Measurements from ENCODE around the gene BCL10.

Gene BCL10

DNA sequence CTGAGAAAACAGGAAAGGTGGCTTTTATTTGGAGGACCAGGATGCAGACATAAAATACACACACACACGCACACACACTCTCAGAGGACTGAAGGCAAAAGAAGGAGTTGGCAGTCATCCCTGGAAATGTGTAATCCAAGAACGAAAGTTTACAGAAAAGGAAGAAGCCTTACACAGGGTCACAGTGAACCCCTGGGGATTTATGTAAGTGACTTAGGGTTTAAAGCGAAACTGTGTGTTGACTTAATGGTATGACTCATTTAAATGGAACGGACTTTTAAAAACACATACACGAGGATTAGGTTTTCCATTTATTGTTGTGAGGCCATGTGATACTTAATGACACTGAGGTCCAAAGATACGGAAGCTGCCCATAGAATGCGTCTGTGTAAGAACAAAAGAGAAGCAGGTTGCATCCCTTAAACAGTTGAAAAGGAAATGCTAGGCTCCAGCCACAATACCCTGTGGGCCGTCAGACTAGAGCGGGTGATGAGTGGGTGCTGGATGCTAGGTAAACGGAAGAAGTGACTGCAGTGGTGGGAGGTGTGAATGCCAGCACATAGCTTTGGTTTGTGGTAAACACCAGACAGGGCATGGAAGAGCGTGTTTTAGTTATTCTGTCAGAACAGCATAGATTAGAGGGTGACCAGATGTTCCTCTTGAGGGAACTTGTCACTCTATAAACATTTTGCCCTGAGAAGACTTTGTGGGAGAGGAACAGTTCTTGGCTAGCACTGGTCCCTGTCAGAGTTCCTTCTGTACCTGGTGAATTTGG, 21.6 kb upstream of the BCL10 start:
- peak; percentile 43 for DNase-seq

DNA sequence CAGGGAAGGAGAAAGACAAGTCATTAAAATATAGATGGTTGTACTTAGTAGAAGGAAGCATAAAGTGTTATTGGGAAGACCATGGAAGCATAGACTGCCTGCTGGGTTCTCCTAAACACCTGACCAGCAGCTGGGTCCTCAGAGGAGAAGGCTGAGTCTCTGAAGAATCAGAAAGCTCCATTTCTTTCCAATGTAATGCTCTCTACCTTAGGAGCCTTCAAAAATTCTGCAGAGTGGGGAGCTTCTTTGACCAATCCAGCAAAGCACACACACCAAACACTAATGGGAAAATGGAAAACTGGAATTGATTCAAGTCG, 21.1 kb upstream of the BCL10 start:
- no peak for DNase-seq

DNA sequence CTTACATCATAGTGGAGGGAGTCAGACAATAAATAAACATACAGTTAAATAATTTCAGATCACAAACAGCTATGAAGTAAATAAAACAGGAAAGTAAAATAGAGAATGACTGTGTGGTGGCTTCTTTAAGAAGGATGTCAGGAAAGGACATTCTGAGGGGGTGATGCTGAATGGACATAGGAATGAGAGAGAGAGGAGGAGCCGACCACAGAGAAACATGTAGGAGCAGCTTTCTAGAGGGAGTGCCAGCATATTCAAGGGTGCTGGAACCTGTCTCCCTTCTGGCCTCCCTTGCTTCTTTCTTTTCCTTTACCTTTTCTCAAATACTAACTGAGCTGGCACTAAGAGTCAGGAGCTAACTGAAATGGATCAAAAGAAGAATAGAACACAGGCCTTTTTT, 20.5 kb upstream of the BCL10 start:
- no peak for DNase-seq

DNA sequence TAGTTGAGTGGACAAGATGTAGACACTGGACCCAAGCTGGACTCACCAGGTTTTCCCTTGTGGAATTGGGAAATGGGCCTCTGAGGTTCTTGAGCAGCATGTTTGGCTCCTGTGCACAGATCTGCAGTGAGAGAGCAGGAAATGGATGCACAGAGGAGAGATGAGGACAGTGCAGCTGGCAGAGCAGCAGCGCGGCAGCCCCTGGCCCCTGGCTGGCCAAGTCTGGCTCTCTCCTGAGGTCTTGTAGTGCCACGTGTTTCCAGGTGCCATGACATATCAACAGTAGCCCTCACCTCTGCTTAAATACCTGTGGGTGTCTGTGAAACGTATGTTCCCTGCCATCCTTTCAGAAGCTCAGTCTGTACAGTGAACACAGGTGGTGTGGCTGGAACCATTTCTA, 19.2 kb upstream of the BCL10 start:
- DNase-seq, result no peak

GRCh38 chr1:85295006-85295431, 18.6 kb upstream of the BCL10 start:
- no peak for DNase-seq

DNA sequence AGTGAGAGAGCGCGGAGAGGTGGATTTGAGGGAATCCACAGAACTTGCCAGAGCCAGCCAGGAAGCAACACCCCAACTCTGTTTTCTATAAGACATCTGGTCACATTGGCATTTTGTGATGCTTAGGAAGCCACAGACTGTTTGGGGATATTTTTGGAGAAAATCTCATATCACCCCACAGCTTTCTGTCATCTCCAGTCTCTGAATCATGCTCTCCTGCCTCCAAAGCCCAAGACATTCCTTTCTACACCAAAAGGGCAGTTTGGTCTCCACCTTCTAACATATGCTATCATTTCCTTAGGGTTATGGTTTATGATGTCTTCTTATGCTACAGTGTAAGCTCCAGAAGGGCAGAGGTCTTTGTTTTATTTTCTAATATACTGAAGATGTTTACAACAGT, 14.4 kb upstream of the BCL10 start:
- DNase-seq, result no peak

GRCh38 chr1:85289848-85290335, 13.5 kb upstream of the BCL10 start:
- no peak for DNase-seq

GRCh38 chr1:85289207-85289847, 12.9 kb upstream of the BCL10 start:
- DNase-seq, result no peak

- no peak for DNase-seq
Observed at GRCh38 chr1:85284202-85284601, 7.8 kb upstream of the BCL10 start.

DNA sequence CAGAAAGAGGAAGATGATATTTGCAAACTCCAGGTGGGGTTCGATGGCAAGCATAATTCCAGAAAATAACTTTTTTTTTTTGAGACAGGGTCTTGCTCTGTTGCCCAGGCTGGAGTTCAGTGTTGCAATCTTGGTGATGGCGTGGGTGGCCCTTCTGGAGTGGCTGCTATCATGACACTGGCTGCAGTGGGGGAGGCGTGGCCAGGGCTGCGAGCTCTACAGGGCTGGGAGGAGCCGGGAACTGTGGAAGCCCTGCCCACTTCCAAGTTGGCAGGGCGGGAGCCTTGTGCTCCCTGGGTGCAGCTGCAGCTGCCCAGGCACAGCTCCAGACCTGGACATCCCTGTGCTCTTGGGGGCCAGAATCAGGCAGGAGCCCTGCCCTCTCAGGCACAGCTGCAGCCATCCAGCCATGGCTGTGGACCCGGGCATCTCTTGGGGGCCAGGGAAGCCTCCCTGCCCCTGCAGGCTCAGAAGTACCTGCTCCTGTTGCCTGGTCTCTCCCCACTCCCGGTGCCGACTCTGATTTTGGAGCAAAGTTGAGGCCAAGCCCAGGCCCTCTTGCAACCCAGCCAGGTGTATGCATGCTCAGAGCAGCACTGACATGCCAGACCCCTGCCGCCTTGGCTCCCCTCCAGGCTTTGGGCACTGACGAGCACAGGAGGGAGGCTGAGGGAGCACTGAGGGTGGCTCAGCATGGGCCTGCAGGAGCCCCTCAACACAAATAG, 7.2 kb upstream of the BCL10 start:
- DNase-seq, result peak; percentile 15

DNA sequence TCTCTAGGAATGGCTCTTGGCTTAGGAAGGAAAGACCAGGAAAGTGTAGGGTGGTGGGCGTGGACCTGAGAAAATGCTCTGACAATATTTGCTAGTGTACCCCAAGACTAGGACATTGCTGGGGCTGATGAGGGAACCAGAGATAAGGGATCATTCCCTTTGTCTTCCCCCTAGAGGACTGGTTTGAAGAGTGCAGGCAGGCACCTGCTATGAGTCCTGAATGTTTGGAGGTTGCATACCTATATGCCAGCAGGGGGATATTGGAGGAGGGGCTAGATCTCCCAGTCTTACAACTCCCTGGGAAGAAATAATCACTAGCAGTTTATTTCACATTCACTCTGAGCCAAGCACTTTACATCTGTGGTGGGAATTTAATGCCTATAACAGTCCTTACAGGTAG, 6.0 kb upstream of the BCL10 start:
- DNase-seq, result peak; percentile 1

DNA sequence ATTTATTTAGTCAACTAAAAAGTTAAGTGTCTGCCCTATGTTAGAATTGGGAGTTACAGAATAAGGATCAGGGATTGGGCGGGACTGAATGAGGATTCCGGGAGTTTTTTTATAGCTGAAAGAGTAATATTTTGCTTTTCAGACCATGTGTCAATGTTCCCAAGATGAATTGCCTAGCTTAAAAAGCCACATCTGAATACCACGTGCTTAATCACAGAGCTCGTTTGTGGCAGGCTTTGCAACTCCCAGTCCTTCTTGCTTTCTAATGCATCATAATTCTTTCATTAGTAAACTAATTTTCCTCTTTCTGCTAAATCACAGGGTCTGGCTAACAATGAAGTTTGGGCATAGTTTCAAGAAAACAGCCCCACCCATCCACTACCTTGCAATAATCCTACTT, 4.2 kb upstream of the BCL10 start:
- DNase-seq, result no peak

GRCh38 chr1:85279458-85280080, 3.1 kb upstream of the BCL10 start:
- no peak for DNase-seq

GRCh38 chr1:85278853-85279314, 2.5 kb upstream of the BCL10 start:
- DNase-seq, result no peak

- no peak for DNase-seq
Observed at GRCh38 chr1:85277802-85278201, 1.4 kb upstream of the BCL10 start.

- DNase-seq, result peak; percentile 20
Observed at GRCh38 chr1:85276978-85277639, 677 bp upstream of the BCL10 start.

DNA sequence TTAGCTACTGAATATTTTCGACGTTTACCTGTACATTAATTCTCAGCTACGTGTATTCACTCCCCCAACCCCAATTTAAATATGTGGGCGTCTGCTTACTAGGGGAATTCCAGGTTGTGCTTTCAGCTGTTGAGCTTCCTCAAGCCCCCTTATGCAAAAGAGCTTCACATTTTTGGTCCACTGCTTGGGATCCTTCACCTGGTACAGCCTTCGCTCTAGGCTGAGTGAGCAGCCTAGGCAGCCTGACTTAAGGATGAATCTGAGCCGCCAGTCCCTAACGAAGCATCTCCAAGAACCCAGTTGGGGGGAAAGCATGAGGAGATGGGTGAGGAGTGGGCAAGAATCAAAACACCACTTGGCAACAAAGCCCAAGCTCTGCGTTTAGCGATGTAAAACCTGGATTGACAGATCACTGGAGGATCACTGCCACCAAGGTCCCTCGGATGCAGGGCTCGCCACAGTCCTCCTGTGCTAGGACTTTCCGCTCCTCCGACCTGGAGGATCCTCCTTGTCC, 674 bp downstream of the BCL10 start:
- DNase-seq, result peak; percentile 43

DNA sequence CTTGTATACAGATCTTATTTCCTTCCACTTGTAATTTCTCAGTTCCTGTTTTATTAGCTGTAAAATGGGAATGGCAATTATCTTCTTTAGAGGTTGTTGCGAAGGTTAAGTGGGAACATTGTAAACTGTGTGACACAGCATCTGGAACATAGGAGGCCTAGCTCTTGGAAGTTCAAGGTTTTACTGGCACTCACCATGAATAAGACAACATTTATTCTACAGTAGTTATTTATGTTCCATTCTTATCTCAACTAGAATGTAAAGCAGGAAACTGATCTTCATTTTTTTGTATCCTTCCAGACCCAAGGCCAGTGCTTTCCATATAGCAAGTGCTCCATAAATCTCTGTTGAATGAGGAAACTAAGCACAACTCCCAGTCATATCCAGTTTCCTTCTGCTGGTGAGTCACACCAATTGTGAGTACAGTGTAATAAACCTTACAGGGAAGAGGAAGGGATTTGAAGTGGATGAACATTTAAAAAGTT, 1.4 kb downstream of the BCL10 start:
- DNase-seq, result peak; percentile 2

DNA sequence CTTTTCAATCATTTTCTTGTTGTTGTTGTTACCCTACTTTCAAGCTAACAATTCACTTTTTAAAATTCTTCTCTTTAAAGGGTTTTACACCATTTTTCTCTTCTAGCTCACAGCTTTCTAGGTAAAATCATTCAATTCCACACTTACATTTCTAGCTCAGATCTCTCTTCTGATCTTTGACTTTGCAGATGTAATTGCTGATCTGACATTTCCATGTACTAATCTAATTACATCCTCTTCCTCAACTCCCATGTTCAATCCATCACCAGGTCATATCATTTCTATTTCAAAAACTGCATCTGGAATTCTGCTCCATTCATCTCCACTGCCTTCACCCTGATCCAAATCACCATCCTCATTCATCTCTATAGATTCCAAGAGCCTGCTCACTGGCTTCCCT, 3.0 kb downstream of the BCL10 start:
- DNase-seq, result no peak

- DNase-seq, result no peak
Observed at GRCh38 chr1:85268801-85269585, 7.4 kb downstream of the BCL10 start.

DNA sequence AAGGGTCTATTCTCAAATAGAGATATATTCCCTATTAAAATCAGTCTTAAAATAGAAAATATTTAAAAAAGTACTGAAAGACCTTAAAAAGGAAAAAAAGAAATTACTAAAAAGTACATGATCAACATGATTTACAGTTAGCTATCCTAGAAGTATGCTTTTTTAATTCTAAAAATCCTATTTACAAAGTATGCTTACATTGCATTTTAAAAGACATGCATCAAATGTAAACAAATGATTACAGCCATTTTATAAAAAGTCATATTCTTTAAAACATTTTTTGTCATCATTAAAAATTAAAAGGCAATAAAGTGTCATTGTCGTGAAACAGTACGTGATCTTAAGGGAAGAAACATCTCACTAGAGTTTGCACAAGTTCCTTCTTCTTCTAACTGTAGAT, 9.1 kb downstream of the BCL10 start:
- DNase-seq, result no peak

DNA sequence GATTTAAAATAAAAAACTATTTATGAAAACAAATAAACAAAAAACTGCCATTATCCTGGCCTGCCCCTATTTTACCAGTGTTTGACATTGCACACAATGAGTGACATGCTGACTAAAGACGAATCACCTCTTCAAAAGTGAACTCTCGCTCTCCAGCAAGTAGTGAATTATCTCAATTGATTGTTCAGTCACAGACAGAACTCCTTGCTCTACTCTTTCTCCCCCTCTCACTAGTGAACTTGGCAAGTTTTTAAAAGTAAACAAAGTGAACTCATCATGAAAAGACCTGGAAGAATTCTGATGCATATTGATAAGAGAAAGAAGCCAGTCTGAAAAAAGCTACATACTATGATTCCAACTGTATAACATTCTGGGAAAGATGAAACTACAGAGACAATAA, 12.3 kb downstream of the BCL10 start:
- DNase-seq, result no peak

Data from NCI-H146 (cell line).